ENCODE data around the gene CORO1C.

DNA sequence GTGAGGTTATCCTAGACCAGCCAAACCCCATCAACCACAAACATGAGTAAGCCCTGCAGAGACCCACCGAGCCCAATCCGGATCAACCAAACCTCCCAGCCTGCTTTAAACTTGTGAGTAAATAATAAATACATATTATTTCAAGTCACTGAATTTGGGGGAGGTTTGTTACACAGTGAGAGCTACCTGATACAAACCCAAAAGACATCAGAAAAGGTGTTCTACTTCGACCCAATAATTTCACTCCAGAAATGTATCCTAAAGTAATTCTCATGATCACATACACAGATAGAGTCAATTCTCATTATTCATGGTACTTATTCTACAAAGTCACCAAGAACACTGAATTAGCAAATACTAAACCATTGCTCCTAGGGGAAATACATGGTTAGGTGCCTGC lies 16.2 kb upstream of the CORO1C start:
- TF ChIP-seq, protein P1, sequence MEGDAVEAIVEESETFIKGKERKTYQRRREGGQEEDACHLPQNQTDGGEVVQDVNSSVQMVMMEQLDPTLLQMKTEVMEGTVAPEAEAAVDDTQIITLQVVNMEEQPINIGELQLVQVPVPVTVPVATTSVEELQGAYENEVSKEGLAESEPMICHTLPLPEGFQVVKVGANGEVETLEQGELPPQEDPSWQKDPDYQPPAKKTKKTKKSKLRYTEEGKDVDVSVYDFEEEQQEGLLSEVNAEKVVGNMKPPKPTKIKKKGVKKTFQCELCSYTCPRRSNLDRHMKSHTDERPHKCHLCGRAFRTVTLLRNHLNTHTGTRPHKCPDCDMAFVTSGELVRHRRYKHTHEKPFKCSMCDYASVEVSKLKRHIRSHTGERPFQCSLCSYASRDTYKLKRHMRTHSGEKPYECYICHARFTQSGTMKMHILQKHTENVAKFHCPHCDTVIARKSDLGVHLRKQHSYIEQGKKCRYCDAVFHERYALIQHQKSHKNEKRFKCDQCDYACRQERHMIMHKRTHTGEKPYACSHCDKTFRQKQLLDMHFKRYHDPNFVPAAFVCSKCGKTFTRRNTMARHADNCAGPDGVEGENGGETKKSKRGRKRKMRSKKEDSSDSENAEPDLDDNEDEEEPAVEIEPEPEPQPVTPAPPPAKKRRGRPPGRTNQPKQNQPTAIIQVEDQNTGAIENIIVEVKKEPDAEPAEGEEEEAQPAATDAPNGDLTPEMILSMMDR (IDR thresholded peaks at IDR 0.05), result no peak
- no peak for TF ChIP-seq EZH2 (IDR thresholded peaks at IDR 0.05)
